Measurements from ENCODE around the gene SUPT3H.

DNA sequence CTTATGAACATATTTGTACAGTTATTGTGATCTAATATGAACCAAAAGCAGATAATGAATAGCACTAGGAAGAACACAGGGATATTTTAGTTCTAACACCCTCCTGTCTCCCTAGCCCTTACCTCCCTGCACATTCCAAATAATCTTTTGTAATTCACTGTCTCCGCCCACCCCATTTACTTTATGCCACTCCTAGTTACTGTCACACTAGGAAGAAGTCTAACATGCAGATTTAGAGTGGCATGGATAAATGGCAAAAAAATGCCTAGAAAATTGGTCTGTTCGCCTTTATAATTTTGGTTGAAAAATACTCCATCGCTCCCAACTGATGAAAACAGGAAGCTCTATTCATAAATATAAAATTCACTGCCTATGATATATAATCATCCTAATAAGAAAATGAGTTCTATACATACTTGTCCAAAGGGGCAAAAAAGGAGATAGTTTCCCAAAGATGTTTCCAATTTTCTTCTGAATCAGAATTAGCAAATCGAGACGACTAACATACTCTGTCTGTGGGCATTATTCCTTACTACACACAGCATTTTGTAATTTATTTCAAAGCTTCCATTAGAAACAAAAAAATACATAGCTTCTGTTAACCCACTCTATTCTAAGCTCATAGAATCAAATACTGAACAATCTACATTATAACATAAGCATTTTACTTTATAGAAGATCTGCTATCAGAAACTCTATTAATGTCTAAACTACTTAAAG is 50.9 kb downstream of the SUPT3H start:
- TF ChIP-seq CTCF (IDR thresholded peaks at IDR 0.05) = no peak
- TF ChIP-seq POLR2A (IDR thresholded peaks at IDR 0.05) = no peak

Measured in transverse colon (tissue), 3 donors.